Caki2 (cell line): ENCODE results near the gene ZACN. TPM values are rescaled to one million over a fixed set of nuclear protein-coding genes. Genes with fewer than 3 reads are reported as not detected.
"Not testable (repeated sequence)": the region's sequence is repeated elsewhere in the genome, so short reads cannot be mapped to it uniquely, and the experiment has no call there.

Source experiments
- DNase-seq: peaks from one replicate; pipeline ENCODE4 v3.0.0-alpha.2; 2015; ENCODE audit warnings: low read depth
- in situ Hi-C: cut with HindIII; loops from 2 replicates; pipeline ENCODE4 v1.10.0; 2016; ENCODE audit warnings: low sequenced_read_pairs, low pct_unique_long_range_greater_than_20kb, mixed read lengths
- total RNA-seq: library from RNA; depleted of rRNA; stranded (reverse); fragments of >200 nt; shearing (Covaris generic); gene quantifications from 2 replicates; pipeline ENCODE4 v1.2.3, GENCODE V29; 2014; ENCODE audit warnings: low replicate concordance

Gene ZACN
- total RNA-seq, 1 experiment from 2014 or later, result not detected

- DNase-seq, result no peak
- in situ Hi-C loops, result no loop called here
Observed at GRCh38 chr17:76077584-76078110, 1.3 kb upstream of the ZACN start.

- in situ Hi-C loops, DNase-seq: not testable (repeated sequence)
Observed at GRCh38 chr17:76078370-76078769, 612 bp upstream of the ZACN start.

- in situ Hi-C loops, result no loop called here
- DNase-seq, result no peak
Observed at GRCh38 chr17:76079535-76079955, 563 bp downstream of the ZACN start.

GRCh38 chr17:76079956-76080767, 1.2 kb downstream of the ZACN start:
- no peak for DNase-seq
- in situ Hi-C loops, result no loop called here

- in situ Hi-C loops, result no loop called here
- no peak for DNase-seq
Observed at GRCh38 chr17:76080768-76081287, 1.8 kb downstream of the ZACN start.

GRCh38 chr17:76081295-76082210, 2.6 kb downstream of the ZACN start:
- in situ Hi-C loops, result no loop called here
- DNase-seq, result no peak

GRCh38 chr17:76082326-76083251, 3.6 kb downstream of the ZACN start:
- no peak for DNase-seq
- in situ Hi-C loops, result no loop called here

- DNase-seq, result no peak
- in situ Hi-C loops, result no loop called here
Observed at GRCh38 chr17:76083536-76084182, 4.7 kb downstream of the ZACN start.

GRCh38 chr17:76085066-76085730, 6.2 kb downstream of the ZACN start:
- in situ Hi-C loops, result no loop called here
- no peak for DNase-seq

- in situ Hi-C loops, result no loop called here
- DNase-seq, result no peak
Observed at GRCh38 chr17:76085731-76086366, 6.9 kb downstream of the ZACN start.

GRCh38 chr17:76086384-76086783, 7.4 kb downstream of the ZACN start:
- no peak for DNase-seq
- in situ Hi-C loops, result no loop called here

GRCh38 chr17:76087531-76087930, 8.5 kb downstream of the ZACN start:
- no peak for DNase-seq
- in situ Hi-C loops, result no loop called here

- DNase-seq, result no peak
- in situ Hi-C loops, result no loop called here
Observed at GRCh38 chr17:76088041-76088867, 9.3 kb downstream of the ZACN start.

GRCh38 chr17:76088868-76089576, 10.0 kb downstream of the ZACN start:
- in situ Hi-C loops, result no loop called here
- DNase-seq, result no peak
